GM10266 (cell line): ENCODE data around the gene RSRC2.
A peak's percentile ranks its signal among the peaks of the same experiment; 100 is the strongest.
"Not testable (repeated sequence)": the region's sequence is repeated elsewhere in the genome, so short reads cannot be mapped to it uniquely, and the experiment has no call there.

Source experiments
- DNase-seq: peaks from one replicate; pipeline ENCODE4 v3.0.0; 2012; ENCODE audit errors: extremely low spot score
- TF ChIP-seq, protein P1 (sequence below): IDR thresholded peaks from 2 replicates; pipeline ENCODE4 v1.5.1; 2012; ENCODE audit warnings: mild to moderate bottlenecking, low read depth; ENCODE audit not compliant: control insufficient read depth, insufficient read depth; ENCODE audit errors: missing control alignments

Gene RSRC2, protein sequence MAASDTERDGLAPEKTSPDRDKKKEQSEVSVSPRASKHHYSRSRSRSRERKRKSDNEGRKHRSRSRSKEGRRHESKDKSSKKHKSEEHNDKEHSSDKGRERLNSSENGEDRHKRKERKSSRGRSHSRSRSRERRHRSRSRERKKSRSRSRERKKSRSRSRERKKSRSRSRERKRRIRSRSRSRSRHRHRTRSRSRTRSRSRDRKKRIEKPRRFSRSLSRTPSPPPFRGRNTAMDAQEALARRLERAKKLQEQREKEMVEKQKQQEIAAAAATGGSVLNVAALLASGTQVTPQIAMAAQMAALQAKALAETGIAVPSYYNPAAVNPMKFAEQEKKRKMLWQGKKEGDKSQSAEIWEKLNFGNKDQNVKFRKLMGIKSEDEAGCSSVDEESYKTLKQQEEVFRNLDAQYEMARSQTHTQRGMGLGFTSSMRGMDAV

DNA sequence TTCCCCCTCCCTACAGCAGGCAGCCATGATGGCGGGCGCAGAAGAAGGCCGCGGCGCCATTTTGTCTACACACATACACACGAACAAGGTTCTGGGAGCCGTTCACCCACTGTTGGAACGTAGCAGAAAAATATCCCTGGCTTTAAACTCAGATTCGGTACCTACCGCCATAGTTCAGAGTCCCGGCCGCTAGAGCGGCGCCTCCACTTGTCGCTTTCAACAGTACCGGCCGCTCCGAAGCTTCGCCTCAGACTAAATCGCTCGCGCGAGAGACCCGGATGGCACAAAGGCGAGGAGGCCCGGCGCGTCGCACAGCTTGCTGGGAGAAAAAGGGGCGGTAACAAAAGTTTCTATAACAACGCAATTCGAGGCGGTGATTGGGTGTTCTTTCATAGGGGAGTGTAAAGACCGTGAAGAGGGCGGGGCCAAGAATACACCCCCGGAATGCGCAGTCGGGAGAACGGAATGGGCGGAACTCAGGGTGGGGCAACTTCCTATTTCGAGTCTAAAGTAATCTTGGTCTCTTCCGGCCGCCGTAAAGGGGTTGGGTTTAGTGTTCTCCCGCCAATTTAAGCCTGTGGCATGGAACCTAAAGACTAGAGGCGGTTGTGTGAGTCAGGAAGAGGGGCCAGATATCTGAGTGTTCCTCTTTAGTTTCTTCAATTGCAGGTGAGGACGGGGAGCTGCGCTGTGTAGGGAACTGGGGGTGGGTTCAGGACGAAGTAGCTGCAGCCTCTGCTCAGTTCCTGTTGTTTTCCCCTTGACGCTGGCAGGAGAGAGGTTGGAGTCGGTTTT is at the start of gene RSRC2, which contains the start of gene KNTC1:
Gene RSRC2, minus strand, starts transcription at position 254 of the 795 bp plus-strand sequence. Its CDS starts 83 bp downstream, at position 171.
Gene KNTC1, plus strand, starts transcription at position 567 of the 795 bp plus-strand sequence. CDS start 2,815 bp downstream, outside the sequence.
- peak; percentile 93 for DNase-seq
- TF ChIP-seq, protein P1, sequence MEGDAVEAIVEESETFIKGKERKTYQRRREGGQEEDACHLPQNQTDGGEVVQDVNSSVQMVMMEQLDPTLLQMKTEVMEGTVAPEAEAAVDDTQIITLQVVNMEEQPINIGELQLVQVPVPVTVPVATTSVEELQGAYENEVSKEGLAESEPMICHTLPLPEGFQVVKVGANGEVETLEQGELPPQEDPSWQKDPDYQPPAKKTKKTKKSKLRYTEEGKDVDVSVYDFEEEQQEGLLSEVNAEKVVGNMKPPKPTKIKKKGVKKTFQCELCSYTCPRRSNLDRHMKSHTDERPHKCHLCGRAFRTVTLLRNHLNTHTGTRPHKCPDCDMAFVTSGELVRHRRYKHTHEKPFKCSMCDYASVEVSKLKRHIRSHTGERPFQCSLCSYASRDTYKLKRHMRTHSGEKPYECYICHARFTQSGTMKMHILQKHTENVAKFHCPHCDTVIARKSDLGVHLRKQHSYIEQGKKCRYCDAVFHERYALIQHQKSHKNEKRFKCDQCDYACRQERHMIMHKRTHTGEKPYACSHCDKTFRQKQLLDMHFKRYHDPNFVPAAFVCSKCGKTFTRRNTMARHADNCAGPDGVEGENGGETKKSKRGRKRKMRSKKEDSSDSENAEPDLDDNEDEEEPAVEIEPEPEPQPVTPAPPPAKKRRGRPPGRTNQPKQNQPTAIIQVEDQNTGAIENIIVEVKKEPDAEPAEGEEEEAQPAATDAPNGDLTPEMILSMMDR: no peak

DNA sequence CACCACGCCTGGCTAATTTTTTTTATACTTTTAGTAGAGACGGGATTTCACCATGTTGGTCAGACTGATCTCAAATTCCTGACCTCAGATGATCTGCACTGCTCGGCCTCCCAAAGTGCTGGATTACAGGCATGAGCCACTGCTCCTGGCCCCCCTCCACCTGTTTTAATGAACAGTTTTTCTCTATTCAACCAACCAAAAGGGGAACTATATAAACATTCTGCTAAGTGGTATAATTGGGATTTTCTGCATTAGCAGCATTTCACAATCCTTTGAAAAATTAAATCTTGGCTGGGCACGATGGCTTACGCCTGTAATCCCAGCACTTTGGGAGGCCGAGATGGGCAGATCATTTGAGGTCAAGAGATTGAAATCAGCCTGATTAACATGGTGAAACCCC is 45.1 kb upstream of the RSRC2 start:
- TF ChIP-seq, protein P1: no peak
- DNase-seq: no peak

DNA sequence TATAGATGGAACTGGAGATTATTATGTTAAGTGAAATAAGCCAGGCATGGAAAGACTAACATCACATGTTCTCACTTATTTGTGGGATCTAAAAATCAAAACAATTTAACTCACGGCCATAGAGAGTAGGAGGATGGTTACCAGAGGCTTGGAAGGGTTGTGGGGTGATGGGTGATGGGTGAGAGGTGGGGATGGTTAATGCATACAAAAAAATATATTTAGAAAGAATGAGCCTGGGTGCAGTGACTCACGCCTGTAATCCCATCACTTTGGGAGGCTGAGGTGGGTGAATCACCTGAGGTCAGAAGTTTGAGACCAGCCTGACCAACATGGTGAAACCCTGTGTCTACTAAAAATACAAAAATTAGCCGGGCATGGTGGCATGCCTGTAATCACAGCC is 43.3 kb upstream of the RSRC2 start:
- not testable (repeated sequence) for DNase-seq

DNA sequence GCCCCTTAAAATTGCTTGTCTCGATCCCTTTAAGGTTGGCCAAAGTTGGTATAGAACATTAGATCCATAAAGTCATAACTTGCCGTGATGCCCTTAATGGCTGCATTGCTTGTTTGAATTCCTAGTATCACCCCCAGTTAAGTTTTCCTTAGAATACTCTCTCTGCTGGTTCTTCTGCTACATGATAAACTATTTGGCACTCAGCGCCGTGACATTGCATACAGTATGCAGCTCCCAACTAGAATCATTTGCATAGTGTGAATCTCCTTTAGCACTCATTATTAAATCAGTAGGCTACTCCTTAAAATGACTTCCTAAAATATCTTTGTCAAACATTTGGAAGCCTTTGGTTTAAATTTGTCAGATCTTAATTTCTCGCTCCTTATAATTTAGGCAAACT is 42.6 kb upstream of the RSRC2 start:
- TF ChIP-seq, protein P1: no peak
- DNase-seq: no peak

DNA sequence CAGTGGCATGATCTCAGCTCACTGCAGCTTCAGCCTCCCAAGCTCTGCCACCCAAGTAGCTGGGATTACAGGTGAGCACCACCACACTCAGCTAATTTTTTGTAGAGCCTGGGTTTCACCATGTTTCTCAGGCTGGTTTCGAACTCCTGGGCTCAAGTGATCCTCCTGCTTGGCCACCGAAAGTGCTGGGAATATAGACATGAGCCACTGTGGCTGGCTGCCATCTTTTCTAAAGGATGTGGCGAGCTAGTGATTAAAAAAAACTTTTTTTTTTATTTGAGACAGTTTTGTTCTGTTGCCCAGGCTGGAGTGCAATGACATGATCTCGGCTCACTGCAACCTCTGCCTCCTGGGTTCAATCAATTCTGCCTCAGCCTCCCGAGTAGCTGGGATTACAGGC is 40.1 kb upstream of the RSRC2 start:
- DNase-seq: not testable (repeated sequence)

DNA sequence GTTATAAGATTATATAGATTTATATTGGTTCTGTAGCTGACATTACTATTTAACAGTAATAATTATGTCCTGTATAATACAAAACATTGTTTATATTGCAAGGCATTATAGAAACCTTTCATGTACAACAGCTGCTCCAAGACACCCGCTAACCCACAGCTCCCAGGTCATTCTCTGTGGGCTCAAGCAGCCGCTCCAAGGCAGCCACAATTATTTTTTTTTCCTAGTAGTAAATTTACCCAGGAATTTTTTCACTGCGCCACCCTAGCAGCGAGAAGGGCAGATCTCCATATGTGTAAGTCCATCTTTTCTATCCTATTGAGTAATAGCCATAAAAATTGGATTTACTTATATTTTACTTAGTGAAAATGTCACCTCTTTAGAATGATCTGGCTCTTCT is 36.6 kb upstream of the RSRC2 start:
- no peak for DNase-seq

DNA sequence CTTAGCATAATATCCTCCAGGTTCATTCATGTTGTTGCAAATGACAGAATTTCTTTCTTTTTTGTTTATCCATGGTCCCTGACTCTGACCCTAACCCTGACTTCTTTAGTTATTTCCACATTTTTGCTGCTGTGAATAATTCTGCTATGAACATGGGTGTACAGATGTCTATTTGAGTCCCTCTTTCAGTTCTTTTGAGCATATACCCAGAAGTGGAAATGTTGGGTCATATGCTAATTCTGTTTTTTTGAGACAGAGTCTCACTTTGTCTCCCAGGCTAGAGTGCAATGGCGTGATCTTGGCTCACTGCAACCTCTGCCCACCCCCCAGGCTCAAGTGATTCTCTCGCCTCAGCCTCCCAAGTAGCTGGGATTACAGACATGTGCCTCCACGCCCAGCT is 33.4 kb upstream of the RSRC2 start:
- DNase-seq: no peak

More for the DNA sequence above, 36.6 kb upstream of the RSRC2 start:
- TF ChIP-seq, protein P1: no peak

More for the DNA sequence above, 33.4 kb upstream of the RSRC2 start:
- TF ChIP-seq, protein P1: no peak
